Left colon (tissue), 2 donors: Measurements from ENCODE around the gene TTC3. TPM values are rescaled to one million over a fixed set of nuclear protein-coding genes. Genes with fewer than 3 reads are reported as not detected.
"Not testable (repeated sequence)": the region's sequence is repeated elsewhere in the genome, so short reads cannot be mapped to it uniquely, and the experiment has no call there.

Experiments used
- ATAC-seq: fragments of 200-7000 bp; cut with Tn5 transposase; one replicate; pipeline ENCODE4 v1.9.1; 2020; ENCODE audit warnings: mild to moderate bottlenecking, moderate library complexity
- DNase-seq, 2 donors: peaks; one replicate each; pipeline ENCODE4 v3.0.0-alpha.2; 2020
- intact Hi-C, 2 donors: fragments of 100-400 bp; cut with DNase I in 1 of 2; cut with micrococcal nuclease in 1 of 2; formaldehyde crosslinking; loops; one replicate each; pipeline versions ENCODE4 v1.11.2 to v1.14.0; 2022; cut with DNase I, micrococcal nuclease
- long read RNA-seq: library from polyadenylated mRNA; unstranded; transcript quantifications from one replicate; pipeline ENCODE4 v2.0.0, GENCODE V29; 2021
- total RNA-seq, 2 donors: library from RNA; stranded (reverse); fragmentation: NEBNext Ultra II Directional; extraction: Animal tissue kit (Norgen Biotek cat#: 25700); gene quantifications; one replicate each; pipeline ENCODE4 v1.2.1, GENCODE V29; 2021
- donor health status: DM: no; HTN: no; CAD: no.
- donor health status: DM: yes; HTN: yes; CAD: no.

Gene TTC3
- 100 to 1,000 TPM in 1 of 2 donors, 10 to 100 TPM in 1; 99.8 to 106 TPM for total RNA-seq
- long read RNA-seq, transcript TTC3-210 (26 exons, 2,451 nt) = major isoform, 16 of 95 reads
- long read RNA-seq, partial matches to known transcripts = 46 of 95 reads
- long read RNA-seq, other reads (novel, unspliced or antisense) = 33 of 95 reads

DNA sequence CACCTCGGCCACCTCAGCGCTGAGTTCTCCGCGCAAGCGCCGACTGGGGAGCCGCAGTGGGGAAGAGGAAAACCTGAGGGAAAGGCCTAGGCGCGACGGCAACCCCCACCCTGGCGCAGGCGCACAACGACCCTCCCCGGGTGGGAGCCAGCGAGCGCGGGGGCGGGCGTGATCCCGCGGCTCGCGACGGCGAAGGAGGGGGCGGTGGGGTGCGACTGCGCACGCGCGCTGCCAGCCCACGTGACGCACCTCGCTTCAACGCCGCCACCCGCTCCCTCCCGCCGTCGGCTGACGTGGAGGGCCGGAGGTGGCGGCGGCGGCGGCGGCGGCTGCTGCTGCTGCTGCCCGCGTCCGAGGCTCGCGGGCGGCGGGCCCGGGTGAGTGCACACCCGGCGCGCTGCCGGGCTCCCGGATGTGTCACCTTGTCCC, at the start of gene TTC3, which contains the start of gene PIGP:
TSS of gene TTC3 (plus strand) at position 267 of the 429 bp plus-strand sequence. CDS start 14,004 bp downstream, outside the sequence.
TSS of gene PIGP (minus strand) at position 84 of the 429 bp plus-strand sequence. CDS start 556 bp downstream, outside the sequence.
- intact Hi-C loops = loop anchor here in 1 of 2 donors (10.0 kb wide), 1 partner anchor 88 kb away; no protein-coding TSS in a partner anchor
- DNase-seq = peak; percentile 92 to 93
- peak; percentile 81 for ATAC-seq

DNA sequence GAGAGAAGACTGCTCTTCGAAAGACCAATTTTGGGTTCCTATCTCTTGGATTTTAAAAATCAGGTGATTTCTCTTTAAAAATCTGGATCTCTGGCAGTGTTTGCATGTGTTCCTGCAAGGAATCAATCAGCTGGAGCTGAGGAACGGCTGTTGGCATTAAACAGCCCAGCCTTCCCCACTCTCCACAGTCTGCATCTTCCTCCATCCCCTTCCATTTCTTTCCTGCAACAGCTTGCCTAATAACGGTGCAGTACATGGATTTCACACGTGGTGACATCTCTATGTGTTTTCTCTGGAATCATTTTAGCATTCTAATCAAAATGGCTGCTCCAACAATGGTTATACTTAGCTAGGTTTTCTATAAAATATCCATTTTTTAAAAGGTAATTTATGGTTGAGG, 46.6 kb upstream of the TTC3 start:
- intact Hi-C loops = no loop called here

DNA sequence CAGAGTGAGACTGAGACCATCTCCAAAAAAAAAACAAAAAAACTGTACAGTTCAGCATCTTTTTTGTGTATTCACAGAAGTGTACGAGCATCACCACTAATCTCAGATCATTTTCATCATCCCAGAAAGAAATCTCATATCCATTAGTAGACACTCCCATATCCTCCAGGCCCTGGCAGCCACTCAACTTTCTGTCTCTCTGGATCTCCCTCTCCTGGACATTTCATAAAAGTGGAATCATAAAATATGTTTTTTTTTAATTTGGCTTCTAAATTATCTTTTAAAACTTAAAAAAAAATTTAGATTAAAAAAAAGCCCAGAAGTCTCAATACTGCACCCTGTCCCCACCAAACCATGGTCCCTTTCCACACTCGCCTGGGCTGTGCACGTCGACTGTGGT, 44.5 kb upstream of the TTC3 start:
- DNase-seq (no peak), ATAC-seq (no peak)
- intact Hi-C loops = no loop called here

More for the DNA sequence above, 46.6 kb upstream of the TTC3 start:
- DNase-seq = no peak
- no peak for ATAC-seq

GRCh38 chr21:37030864-37031263, 42.2 kb upstream of the TTC3 start:
- ATAC-seq = no peak
- no peak for DNase-seq
- intact Hi-C loops = no loop called here

- intact Hi-C loops = no loop called here
- no peak for DNase-seq
- no peak for ATAC-seq
These were observed 40.8 kb upstream of the TTC3 start for GRCh38 chr21:37032293-37032692.

DNA sequence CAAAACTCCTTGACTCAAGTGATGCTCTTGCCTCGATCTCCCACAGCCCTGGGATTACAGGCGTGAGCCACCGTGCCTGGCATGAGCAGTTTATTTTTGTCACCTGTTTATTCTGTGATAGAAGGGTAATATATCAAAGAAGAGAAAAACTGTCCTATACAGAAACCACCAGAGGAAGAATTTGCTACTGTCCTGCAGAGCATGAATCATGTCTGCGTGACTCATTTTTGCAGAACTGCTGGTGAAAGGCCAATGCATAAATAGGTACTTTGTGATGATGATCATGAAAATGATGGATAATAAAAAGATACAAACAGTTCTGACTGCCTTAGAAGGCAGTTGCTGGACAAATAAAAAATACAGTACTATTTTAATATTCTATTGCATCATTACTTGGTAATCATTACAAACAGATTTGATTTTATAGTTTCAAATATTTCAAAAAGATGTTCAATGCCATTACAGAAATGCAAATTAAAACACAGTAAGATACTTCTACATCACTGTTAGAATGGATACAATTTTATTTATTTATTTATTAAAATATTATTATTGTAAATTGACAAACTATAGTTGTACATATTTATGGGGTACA, 40.1 kb upstream of the TTC3 start:
- intact Hi-C loops = no loop called here
- ATAC-seq (no peak), DNase-seq (no peak)

- intact Hi-C loops, ATAC-seq, DNase-seq: not testable (repeated sequence)
These were observed 38.7 kb upstream of the TTC3 start for GRCh38 chr21:37034394-37034793.

- intact Hi-C loops = no loop called here
- no peak for ATAC-seq
These were observed 36.9 kb upstream of the TTC3 start for GRCh38 chr21:37036177-37036576.

GRCh38 chr21:37039411-37040075, 33.5 kb upstream of the TTC3 start:
- intact Hi-C loops = no loop called here

More at GRCh38 chr21:37036177-37036576, 36.9 kb upstream of the TTC3 start:
- DNase-seq = no peak

GRCh38 chr21:37040212-37040611, 32.8 kb upstream of the TTC3 start:
- intact Hi-C loops = no loop called here
- no peak for DNase-seq
- ATAC-seq = no peak

More at GRCh38 chr21:37039411-37040075, 33.5 kb upstream of the TTC3 start:
- DNase-seq (no peak), ATAC-seq (no peak)

DNA sequence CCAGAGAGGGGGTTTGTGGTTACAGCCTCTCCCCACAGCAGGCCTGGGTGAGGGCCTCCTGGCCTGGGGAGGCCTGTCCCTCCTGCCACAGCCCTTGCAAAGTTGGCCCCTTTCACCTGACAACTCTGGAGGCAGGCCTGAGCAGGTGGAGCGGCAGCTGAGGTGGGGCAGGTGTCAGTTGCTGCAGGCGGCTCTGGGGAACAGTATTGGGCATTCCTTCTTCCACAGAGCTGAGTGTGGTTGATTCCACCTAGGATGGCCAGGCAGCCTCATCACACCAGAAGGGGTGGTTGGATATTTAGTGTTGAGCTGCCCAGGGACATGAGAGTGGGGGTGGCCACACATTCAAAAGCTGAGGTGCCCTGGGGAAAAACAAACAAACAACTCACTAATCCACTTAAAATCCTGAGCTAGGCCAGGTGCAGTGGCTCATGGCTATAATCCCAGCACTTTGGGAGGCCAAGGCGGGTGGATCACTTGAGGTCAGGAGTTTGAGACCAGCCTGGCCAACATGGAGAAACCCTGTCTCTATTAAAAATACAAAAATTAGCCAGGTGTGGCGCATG, 31.3 kb upstream of the TTC3 start:
- ATAC-seq (peak; percentile 46), DNase-seq (no peak)
- intact Hi-C loops = no loop called here

DNA sequence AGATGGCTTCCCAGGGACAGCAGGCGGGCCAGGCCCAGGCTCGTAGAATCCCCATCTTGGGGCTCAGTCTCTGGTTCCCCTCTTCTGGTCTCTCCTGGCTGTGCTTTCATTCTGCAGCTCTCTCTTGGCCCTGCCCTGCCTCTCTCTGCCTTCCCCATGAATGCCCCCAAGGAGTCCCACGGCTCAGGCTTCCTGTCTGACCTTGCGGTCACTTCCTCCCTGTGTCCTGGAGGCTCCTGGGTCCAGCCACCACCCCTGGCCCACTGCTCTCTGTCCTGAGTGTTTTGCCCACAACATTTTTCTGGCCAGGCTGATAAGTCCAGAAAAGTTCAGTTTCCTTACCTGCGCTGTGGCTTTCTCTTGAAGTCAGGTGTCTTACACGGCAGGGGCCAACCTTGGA, 29.2 kb upstream of the TTC3 start:
- no peak for ATAC-seq
- intact Hi-C loops = no loop called here
- DNase-seq = no peak

DNA sequence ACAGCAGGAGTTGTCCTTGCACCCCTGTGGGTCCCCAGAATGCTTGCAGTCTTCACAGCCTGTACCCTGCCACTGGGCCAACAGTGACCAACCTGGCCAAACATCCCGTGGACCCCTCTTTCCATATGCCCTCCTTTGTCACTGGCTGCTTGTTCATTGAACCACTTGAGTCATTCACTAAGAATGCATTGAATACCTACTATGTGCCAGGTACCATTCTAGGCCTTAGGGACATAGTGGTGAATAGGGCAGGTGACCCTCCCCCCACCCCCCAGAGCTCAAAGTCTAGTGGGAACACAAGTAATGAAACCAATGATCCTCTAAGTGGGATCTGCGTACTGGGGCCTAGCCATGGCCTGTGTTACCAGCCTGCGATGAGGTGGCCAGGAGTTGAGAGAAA, 28.4 kb upstream of the TTC3 start:
- ATAC-seq = no peak
- intact Hi-C loops = no loop called here
- no peak for DNase-seq

DNA sequence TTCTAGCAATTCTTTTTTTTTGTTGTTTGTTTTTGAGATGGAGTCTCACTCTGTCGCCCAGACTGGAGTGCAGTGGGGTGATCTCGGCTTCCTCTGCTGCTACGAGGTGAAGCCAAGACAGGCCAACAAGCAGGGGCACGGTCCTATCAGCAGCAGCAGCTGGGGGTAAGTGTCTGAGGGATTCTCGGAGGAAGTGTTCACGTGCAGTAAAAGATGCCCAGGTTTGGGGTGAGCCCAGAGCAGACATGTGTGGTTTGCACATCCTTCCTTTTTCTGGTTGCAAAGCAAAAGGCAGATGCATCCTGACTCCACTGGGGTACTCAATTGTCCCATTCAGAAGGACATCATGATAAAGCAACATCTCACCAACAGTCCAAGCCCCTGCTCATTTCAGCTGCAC, 27.9 kb upstream of the TTC3 start:
- DNase-seq (no peak), ATAC-seq (no peak)
- intact Hi-C loops = no loop called here

- DNase-seq (no peak), ATAC-seq (no peak)
- intact Hi-C loops = no loop called here
These were observed 27.5 kb upstream of the TTC3 start for GRCh38 chr21:37045556-37045955.

DNA sequence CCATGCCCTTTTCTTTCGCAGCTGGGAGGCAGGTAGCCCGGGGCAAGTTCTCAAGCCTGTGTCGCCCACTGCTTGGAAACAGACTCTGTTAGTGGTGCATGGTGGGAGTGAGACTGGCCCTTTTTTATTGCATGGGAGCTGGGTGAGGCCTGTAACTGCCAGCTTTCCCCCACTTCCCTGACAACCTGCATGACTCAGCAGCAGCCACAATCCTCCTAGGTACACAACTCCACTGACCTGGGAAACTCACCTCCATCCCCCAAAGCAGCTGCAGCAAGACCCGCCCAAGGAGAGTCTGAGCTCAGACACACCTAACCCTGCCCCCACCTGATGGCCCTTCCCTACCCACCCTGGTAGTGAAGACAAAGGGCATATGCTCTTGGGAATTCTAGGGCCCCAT, 26.0 kb upstream of the TTC3 start:
- ATAC-seq (peak; percentile 95), DNase-seq (peak; percentile 79 to 91)
- intact Hi-C loops = no loop called here

GRCh38 chr21:37049741-37050140, 23.3 kb upstream of the TTC3 start:
- intact Hi-C loops, ATAC-seq: not testable (repeated sequence)

DNA sequence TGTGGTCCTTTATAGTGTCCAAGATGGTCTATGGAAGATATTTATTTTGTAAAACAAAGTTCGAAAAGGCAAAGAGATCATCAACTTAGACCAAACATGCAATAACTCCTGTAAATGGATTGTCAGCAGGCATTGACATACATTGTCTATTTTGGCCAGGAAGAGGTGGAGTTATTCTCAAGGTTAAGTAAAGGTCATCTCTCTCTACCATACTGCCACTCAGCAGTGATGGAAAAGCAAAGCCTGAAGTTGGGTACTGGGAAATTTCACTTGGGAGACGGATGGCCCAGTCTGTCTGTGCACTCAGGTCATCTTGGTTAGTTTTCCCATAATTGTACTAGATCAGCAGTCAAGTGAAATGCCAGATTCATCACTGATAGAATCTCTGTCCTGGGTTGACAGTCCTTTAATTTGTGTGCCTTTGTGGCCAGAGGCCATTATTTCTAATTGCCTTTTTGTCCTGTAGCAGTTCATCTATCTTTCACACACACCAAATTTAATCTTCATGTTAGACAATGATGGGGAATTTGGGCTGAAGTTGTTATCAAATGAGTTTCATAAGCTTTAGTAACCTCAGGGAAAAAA, 17.7 kb upstream of the TTC3 start:
- ATAC-seq = no peak
- DNase-seq = no peak
- intact Hi-C loops = no loop called here

More at GRCh38 chr21:37049741-37050140, 23.3 kb upstream of the TTC3 start:
- DNase-seq = not testable (repeated sequence)

DNA sequence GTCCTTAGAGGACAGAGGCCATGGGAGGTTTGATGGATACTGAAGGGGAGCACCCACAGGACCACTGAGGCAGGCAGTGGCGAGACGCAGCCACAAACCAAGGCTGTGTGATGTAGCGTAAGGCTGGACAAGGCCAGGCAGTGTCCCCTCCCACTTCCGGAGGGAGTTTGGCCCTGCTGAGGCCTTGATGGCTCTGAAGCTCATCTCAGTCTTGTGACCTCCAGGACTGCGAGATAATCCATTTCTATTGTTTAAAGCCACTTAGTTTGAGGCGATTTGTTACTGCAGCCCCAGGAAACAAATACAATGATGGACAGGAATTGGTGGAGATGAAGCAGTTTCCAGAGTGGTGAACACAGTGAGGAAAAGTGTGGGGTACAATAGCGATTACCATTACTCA, 15.4 kb upstream of the TTC3 start:
- intact Hi-C loops = no loop called here
- DNase-seq (no peak), ATAC-seq (no peak)
